GM19467 (cell line): Measurements from ENCODE around the gene CNKSR1.

Experiments
- ATAC-seq: cut with Tn5 transposase; IDR thresholded peaks from one replicate; pipeline ENCODE4 v1.9.1; 2021; ENCODE audit warnings: mild to moderate bottlenecking, moderate library complexity; ENCODE audit not compliant: unreplicated experiment

The CNKSR1 gene

GRCh38 chr1:26160527-26161414 is 16.5 kb upstream of the CNKSR1 start:
- no peak for ATAC-seq

- ATAC-seq, result no peak
Measured at GRCh38 chr1:26161415-26162219, 15.7 kb upstream of the CNKSR1 start.

- ATAC-seq, result no peak
Measured at GRCh38 chr1:26162220-26162709, 15.0 kb upstream of the CNKSR1 start.

GRCh38 chr1:26163684-26164035 is 13.6 kb upstream of the CNKSR1 start:
- no peak for ATAC-seq

GRCh38 chr1:26164036-26164860 is 13.0 kb upstream of the CNKSR1 start:
- no peak for ATAC-seq

- no peak for ATAC-seq
Measured at GRCh38 chr1:26164861-26165842, 12.1 kb upstream of the CNKSR1 start.

GRCh38 chr1:26166719-26167281 is 10.5 kb upstream of the CNKSR1 start:
- ATAC-seq, result no peak

GRCh38 chr1:26168410-26169197 is 8.7 kb upstream of the CNKSR1 start, which contains the start of gene C1orf232:
Gene C1orf232, minus strand, starts transcription at chr1:26168963. Its CDS starts 464 bp downstream, at chr1:26168499.
- no peak for ATAC-seq

GRCh38 chr1:26169198-26169554 is 8.1 kb upstream of the CNKSR1 start:
- ATAC-seq, result no peak

- peak; percentile 89 for ATAC-seq
Measured at GRCh38 chr1:26169669-26170471, 7.4 kb upstream of the CNKSR1 start, which contains the start of gene ZNF593. Gene ZNF593, plus strand, starts transcription at chr1:26169908. Its CDS starts 76 bp downstream, at chr1:26169984.

GRCh38 chr1:26170472-26170821 is 6.8 kb upstream of the CNKSR1 start:
- no peak for ATAC-seq

GRCh38 chr1:26171084-26172072 is 5.9 kb upstream of the CNKSR1 start, which contains the start of gene ZNF593OS:
Gene ZNF593OS, minus strand, starts transcription at chr1:26171832. Its CDS starts 171 bp downstream, at chr1:26171661.
- no peak for ATAC-seq

- no peak for ATAC-seq
Measured at GRCh38 chr1:26175346-26175745, 1.9 kb upstream of the CNKSR1 start.

GRCh38 chr1:26180010-26180506 is 2.8 kb downstream of the CNKSR1 start:
- no peak for ATAC-seq

- no peak for ATAC-seq
Measured at GRCh38 chr1:26181586-26182382, 4.5 kb downstream of the CNKSR1 start.

- no peak for ATAC-seq
Measured at GRCh38 chr1:26182383-26182696, 5.0 kb downstream of the CNKSR1 start.
